HTERT RPE-1 (cell line): ENCODE results near the gene MTR.

Source experiments
- in situ Hi-C: fragments of 300-500 bp; cut with MboI; formaldehyde crosslinking; loops from 4 replicates; pipeline ENCODE4 v1.14.3; 2020; ENCODE audit warnings: low sequenced_read_pairs

Gene MTR

DNA sequence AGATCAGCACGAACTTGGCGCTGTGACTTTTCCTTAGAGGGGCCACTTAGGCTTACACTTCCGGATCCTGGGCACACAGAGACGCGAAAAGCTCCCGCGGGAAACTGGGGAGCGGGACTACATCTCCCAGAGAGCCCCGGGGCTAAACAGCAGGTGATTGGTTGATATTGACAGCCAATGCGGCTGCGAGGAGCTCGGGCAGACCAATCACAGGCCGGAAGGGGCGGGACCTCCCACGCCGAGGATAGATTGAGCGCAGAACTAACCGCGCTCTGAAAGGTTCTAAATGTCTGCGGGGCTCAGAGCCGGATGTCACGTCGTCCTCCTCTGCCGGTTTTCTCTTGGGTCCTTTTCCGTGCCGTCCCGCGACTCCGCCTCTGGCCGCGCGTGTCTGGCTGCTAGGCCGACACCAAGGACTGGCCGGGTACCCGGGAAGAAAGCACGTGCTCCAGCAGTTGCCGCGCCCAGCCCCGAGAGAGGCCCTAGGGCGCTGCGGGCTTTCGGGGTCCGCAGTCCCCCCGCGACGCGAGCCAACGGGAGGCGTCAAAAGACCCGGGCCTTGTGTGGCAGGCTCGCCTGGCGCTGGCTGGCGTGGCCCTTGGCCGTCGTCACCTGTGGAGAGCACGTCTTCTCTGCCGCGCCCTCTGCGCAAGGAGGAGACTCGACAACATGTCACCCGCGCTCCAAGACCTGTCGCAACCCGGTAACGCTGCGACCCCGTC, at the start of gene MTR:
MTR (plus strand) TSS at position 258 of the 722 bp plus-strand sequence; CDS start at position 670, 412 bp downstream.
- in situ Hi-C loops: no loop called here

DNA sequence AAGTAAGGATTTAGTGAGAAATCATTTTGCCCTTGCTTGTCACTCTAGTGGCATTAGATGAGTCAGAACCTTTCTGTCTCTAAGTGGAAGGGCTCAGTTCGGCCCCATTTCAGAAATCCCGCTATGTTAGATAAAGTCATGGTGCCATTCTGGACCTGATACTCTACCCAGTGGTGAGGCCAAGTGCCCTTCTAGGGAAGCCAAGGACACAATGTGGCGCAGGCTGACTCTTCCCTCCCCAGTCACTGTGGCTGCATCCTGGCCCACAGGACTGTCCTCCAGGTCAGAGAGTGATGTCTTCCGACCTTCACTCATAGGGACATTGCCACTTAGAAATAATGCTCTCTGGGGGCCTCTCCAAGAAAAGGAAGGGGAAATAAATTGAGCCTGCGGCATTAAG, 48.3 kb upstream of the MTR start:
- in situ Hi-C loops: no loop called here

DNA sequence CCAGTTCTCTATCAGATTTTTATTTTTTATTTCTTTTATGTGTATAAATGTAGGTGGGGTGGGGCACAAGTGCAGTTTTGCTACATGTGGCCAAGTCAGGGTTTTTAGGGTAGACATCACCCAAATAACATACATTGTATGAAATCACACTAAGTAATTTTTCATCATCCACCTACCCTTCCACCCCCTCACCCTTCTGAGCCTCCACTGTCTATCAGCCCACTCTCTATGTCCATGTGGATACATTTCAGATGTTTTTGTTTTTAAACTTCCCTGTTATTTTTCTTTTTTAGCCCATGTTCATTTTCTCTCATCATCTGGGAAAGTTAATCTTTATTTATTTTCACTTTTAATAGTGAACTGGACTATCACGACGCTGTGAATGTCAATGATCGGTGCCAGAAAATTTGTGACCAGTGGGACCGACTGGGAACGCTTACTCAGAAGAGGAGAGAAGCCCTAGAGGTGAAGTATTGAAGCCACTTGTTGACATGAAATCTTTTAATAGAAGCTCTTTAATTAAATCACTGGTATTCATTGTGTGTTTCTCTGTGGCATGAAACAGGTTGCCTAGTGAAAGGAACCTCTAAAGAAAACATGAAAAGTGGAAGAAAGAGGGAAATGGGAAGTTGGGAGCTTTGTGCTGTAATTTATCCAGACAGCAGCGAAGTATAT, 47.6 kb upstream of the MTR start:
- in situ Hi-C loops: no loop called here

DNA sequence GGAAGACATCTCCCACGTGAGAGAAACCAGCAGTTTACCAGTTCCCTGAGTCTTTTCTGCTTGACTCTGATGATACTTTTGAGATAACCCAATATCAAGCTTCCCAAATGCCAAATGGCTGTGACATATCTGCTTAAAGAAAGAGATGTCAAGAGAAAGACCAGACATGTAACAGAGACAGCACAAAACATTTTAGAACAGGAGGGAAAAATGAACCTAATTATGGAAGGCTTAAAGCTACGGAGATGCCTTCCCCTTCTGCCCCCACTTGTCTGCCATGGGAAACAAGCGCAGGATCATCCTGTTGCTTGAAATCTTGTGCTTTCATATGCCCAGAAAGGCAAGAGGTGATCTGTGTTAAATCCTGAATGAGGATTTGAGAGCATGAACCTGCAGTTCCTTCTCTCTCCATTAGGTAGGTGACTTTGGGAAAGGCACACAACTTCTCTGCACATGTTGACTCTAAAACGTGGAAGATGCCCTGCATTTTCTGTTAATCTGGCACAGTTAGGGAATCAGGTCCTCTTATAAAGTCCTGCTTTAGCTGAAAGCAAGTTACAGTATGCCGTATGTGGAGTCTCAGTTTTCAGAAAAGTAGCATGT, 46.7 kb upstream of the MTR start:
- in situ Hi-C loops: no loop called here

DNA sequence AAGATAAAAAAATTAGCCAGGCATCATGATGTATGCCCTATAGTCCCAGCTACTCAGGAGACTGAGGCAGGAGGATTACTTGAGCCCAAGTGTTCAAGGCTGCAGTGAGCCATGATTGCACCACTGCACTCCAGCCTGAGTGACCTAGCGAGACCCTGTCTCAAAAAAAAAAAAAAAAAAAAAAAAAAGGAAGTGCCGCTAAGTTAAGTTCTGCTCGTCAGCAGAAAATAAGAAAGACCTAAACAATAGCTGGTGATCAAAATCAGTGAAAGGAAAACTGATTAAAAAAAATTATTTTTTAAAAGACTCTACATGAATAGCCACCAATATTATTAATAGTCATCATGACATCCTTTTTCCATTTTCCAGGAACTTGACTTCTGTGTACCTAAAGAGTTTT, 44.2 kb upstream of the MTR start:
- in situ Hi-C loops: no loop called here

DNA sequence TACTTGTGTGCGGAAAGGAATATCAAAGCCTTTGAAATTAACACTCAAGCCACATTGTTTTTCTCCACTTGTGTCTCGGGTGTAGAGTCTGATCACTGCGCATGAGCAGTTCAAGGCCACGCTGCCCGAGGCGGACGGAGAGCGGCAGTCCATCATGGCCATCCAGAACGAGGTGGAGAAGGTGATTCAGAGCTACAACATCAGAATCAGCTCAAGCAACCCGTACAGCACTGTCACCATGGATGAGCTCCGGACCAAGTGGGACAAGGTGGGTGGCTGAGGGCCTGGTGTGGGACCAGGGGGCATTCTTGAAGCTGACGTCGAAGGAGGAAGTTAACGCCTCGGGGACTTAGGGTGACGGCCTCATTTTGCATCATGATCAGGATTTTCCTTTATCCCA, 43.7 kb upstream of the MTR start:
- in situ Hi-C loops: no loop called here

DNA sequence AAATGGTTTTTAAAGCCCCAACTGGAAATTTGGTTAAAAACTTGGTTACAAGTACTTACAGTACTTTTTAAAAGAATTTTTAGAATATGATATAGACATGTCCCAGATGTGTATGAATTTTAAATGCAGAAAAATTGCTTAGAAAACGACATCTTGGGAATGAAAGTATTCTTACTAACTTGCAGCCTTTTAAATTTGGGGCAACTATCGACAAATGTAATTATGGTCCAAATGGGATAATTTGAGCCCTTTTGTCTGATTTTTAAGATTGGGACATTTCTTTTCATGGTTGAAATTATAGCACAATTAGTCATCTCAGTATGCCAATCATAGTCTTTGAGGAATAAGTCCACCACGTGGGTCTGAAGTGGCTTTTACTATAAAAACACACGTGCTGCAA, 43.2 kb upstream of the MTR start:
- in situ Hi-C loops: no loop called here

DNA sequence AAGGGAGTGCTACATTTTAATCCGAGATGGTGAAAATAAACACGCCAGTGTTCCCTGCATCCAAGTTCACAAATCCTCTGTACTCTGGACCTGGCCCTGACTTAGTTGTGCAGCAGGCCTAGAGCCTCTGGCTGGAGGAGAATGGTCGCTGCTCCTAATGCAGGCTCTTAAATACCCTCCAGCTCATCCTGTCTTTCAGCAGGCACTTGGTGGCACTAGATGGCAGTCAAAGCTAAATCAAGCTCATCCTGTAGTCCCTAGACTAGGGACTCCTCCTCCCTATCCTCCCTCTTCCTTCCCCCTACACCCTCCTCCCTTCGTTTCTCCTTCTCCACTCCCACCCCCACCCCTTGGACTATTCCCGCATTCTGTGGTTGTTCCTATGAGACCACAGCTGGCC, 41.6 kb upstream of the MTR start:
- in situ Hi-C loops: no loop called here

DNA sequence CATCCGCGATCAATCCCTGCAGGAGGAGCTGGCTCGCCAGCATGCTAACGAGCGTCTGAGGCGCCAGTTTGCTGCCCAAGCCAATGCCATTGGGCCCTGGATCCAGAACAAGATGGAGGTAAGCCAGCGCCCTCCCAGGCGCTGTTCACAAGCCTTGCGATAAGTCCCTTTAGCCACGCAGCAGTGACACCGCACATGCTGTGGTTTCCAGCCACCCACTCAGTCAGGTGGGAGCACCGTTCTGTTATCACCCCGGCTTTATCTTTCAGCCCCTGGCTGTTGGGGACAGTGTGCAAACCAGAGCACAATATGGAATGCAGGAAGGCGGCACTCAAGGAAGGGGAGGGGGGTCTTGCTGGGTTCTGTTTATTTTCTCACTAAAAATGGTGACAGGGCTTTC, 41.1 kb upstream of the MTR start:
- in situ Hi-C loops: no loop called here

DNA sequence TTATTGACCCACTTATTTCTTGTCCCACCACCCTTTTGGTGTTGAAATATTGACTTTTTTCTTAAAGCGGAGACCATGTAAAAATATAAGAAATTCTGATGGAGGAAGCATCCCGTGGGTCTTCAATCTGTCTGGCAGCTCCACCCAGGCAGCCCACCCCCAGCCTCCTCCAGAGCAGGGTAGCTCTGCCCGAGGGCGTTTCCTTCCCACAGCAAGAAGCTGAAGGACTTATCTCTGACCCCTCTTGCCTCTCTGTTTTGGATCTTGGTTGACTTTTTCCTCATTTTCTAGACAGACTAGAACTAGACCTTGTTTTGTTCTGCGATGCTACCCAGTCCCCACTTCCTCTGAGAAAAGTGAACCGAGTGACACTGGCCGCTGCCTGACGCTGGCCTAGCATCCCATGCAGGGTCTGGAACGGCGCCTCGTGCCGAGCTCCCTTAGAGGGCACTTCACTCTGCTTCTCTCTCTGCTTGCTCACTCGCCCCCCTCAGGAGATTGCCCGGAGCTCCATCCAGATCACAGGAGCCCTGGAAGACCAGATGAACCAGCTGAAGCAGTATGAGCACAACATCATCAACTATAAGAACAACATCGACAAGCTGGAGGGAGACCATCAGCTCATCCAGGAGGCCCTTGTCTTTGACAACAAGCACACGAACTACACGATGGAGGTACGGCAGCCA, 40.4 kb upstream of the MTR start:
- in situ Hi-C loops: no loop called here

DNA sequence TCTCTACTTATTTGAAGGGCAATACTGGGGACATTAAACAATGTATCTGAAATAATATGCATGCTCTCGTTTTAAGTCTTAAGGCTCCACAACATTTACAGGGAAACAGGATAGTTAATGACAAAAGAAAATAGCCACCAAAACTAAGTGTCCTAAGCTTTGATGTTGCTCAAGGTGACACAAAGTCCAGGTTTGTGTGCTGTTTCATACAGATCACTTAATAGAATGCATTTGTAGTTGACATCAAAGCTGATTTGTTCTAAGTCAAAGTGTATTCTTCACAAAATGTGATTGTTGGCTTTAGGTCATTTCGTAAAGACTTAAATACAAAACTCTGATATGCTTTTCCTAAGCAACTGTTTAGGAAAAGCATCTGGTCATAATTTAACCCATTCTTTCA, 37.5 kb upstream of the MTR start:
- in situ Hi-C loops: no loop called here

DNA sequence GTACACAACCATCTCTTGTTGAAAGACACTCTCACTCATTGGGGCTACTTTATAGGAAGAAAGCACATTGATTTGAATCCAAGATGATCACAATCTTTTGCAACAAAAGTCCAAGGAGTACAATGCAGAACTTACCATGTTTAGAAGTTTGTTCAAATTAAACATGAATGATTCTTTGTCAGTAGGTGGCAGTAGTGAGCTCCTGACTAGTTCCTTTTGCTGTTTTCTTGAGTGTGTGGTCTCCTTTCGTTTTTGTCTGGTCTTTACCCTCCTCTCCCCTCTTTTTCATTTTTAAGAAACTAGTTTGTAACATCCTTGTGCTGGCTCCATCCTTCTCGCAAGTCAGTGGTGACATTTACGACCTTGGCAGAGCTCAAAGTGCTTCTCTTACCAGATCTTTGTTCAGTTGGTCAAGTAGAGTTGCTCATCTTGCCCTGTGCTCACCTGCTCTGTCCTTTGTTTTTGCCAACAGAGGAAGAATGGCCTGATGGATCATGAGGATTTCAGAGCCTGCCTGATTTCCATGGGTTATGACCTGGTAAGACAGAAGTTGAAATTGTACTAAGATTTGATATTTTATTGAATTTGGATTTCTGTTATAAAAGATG, 35.7 kb upstream of the MTR start:
- in situ Hi-C loops: no loop called here

DNA sequence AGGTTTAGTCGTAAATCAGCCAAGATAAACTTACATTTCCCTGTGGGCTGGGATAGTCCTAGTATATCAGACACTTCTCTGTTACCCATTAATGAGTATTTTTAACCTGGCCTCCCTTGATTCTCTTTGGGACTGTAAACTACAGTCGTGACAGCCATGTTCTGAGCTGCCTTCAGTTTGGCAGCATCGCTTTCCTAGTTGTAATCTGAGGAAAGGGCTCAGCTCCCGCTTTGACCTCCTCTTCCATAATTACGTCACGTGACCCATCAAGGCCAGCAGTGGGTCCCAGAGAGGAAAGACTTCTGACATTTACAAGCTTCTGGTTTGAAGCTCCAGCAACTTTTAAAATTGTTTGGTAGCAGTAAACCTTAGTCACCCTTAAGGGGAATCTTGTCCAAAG, 34.6 kb upstream of the MTR start:
- in situ Hi-C loops: no loop called here

DNA sequence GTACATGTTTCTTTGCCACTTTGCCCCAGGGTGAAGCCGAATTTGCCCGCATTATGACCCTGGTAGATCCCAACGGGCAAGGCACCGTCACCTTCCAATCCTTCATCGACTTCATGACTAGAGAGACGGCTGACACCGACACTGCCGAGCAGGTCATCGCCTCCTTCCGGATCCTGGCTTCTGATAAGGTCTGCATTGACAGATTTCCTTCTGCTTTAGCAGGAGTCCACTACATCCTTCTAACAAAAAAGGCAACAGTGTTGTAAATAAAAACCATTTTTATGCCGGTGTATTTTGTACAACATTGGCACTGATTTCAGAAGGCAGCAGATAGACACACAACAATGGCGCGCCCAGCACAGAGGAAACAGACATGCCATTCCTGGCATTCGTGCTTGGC, 34.1 kb upstream of the MTR start:
- in situ Hi-C loops: no loop called here

DNA sequence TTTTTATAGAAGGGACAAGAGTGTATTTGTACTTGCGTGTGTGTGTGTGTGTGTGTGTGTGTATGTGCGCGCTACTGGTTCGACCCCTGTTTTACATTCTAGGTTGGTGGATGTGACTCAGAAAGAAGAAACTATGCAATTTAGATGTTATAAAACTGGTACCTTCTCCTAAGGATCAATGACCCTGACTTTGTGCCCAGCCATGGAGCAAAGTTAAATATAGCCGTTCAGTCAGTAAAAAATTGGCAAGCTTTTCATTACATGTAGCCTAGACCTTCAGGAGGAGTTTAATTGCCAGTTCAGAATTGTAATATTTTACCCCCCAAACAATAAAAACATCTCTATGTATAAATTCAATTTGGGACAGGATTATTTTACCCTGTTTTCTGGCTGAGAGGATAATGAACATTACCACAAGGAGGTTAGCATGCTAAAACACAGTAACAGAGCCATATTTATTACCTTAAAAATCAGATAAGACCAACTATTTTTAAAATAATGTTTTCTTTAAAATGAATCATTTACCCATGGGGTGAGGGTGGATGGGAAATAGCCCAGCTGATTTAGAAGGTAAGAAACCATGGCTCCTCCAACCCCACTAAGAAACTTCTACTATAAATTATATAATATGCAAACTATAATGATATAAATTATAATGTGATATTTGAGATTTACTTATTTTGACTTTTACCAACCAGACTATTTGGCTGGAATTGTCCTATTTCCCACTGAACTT, 33.5 kb upstream of the MTR start:
- in situ Hi-C loops: no loop called here

DNA sequence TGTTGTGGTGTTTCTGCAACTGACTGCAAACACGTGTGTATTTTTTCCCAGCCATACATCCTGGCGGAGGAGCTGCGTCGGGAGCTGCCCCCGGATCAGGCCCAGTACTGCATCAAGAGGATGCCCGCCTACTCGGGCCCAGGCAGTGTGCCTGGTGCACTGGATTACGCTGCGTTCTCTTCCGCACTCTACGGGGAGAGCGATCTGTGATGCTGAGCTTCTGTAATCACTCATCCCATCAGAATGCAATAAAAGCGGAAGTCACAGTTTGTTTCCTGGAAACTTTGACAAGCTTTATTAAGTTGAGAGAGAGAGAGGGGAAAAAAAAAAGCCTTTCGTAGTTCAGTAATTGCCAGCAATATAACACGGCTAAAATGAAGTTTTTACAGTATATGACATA, 32.7 kb upstream of the MTR start:
- in situ Hi-C loops: no loop called here

DNA sequence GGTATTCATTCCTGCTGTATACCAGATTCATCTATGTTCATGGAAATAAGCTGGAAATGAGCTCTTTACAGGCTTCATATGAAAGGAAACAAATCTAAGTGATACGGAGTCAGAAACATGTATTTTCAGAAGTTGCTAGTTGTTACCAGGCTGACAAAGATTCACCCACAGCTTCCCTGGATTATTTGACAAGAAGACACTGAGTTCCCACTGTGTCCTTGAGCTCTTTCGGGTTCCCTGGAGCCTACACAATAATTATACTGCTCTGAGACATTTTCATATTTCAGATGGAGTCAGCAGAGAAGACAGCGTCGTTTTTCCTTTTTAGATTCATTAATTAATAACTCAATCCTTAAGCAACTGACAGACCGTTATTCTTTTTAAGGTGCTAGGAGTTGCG, 29.3 kb upstream of the MTR start:
- in situ Hi-C loops: no loop called here

DNA sequence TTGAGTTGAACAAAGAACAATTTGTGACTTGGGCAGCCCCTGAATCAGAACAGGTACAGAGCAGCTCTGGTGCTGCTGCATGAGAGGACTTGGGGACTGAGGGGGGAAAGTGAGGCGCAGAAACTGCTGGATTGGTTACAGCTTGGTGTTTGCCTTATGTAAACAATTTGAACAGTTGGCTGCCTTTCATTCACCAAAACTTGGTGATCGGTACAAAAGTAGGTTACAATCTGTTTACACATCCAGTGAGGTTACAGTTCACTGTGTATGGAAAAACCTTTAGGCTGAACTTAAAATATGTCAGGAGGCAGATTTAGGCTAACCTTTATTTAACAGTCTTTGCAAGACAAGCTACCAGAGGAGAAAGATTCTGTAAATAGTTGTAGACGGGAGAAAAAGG, 28.6 kb upstream of the MTR start:
- in situ Hi-C loops: no loop called here

DNA sequence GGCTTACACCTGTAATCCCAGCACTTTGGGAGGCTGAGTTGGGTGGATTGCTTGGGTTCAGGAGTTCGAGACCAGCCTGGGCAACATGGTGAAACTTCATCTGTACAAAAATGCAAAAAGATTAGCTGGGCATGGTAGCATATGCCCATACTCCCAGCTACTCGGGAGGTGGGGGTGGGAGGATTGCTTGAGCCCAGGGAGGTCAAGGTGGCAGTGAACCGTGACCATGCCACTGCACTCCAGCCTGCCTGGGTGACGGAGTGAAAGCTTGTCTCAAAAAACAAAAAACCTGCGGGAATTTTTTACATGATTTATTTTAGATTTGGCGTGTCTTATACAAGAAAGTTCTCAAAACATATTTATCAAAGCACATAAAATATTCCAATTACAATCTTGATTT, 27.8 kb upstream of the MTR start:
- in situ Hi-C loops: no loop called here

DNA sequence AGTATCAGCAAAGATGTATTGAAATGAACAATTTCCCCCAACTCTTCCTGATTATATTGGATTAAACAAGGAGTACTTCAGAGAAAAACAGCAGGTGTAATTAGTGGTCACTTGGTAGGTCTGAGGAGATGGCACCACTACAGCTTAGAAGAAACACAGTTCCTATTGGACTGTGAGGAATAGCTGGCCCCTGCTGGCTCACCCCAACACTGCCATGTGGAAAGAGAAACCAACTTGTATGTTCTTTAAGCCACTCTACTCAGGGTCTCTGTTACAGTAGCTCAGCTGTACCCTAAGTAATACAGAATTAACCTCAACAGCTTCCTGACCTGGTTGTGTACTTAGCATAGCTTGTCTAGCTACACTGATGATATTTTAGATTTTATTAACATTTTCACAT, 26.5 kb upstream of the MTR start:
- in situ Hi-C loops: no loop called here

DNA sequence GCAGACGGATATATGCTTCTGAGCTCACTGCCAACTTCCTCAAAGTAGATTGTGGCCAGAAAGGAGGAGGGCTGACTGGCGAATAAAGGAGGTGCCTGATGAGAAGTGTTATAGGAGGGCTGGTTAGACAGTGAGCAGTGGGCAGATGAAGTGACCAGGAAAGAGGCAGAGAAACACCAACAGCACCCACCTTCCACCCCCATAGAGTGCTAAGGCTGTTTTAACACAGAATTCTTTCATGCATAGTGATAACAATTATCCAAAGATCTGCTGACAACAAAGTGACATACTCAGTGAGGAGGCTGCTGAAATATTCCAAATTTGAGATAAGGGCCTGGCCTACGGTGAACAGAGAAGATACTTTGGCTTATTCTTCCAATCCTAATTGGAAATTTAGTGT, 21.2 kb upstream of the MTR start:
- in situ Hi-C loops: no loop called here
